Measurements from ENCODE around the gene STIMATE.

DNA sequence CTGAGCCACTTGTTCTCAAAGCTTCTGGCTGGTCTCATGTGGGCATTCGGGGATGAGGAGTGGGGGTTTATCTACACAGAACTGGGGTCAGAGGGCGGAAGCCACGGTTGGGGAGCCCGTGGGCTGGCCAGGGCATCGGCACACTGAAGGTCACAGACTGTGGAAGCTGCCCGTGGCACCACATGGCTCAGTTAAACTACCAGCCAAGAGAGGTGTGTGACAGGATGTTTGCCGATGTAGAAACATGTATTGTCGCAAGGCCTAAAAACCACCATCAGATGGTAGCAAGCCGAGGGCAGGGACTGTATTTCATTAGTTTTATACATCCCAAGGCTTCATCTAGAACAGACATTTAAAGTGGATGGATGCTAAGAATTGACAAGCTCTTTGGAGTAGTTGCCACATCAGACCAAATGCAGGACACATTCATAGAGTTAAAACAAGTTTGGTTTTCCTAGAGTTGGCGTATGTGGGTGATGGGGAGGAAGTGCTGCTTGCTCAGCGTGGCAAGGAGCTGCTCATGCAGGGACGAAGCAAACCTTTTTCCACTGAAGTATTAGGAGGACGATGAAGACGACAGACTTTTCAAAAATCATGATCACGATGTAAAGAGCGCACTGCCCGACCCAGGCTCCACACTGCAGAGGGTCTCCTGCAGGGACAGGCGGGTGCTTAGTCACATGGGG, 52.9 kb downstream of the STIMATE start:
- no peak for TF ChIP-seq EZH2 (IDR thresholded peaks at IDR 0.05; ENCODE audit: insufficient read depth, poor library complexity, severe bottlenecking)
- TF ChIP-seq EZH2phosphoT487 (IDR thresholded peaks at IDR 0.05; ENCODE audit: insufficient read depth, low read depth): no peak
